ENCODE measurements around the gene FLRT1.

DNA sequence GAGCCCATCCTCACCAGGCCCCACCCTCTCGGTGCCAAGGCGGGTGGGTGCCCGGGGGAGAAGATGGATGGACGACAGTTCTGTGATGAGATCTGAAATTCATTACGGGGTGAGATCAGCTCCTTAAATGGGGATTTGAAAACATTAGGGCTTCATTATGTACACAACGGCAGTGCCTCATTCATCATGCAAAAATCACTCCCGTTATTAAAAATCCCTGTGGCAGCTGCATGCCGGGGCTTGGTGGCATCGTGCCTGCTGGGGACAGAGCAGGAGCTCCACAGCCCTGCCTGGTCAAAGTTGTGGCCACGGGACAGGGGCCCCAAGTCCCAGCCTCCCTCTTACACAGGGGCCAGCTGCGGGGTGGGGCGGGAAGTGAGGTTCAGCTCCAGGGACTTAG is 29.3 kb upstream of the FLRT1 start:
- TF ChIP-seq, protein P1, sequence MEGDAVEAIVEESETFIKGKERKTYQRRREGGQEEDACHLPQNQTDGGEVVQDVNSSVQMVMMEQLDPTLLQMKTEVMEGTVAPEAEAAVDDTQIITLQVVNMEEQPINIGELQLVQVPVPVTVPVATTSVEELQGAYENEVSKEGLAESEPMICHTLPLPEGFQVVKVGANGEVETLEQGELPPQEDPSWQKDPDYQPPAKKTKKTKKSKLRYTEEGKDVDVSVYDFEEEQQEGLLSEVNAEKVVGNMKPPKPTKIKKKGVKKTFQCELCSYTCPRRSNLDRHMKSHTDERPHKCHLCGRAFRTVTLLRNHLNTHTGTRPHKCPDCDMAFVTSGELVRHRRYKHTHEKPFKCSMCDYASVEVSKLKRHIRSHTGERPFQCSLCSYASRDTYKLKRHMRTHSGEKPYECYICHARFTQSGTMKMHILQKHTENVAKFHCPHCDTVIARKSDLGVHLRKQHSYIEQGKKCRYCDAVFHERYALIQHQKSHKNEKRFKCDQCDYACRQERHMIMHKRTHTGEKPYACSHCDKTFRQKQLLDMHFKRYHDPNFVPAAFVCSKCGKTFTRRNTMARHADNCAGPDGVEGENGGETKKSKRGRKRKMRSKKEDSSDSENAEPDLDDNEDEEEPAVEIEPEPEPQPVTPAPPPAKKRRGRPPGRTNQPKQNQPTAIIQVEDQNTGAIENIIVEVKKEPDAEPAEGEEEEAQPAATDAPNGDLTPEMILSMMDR (IDR thresholded peaks at IDR 0.05), result no peak
- TF ChIP-seq EP300 (IDR thresholded peaks at IDR 0.05), result no peak
